Measurements from ENCODE around the gene YTHDC2.
"Not testable (repeated sequence)": the region's sequence is repeated elsewhere in the genome, so short reads cannot be mapped to it uniquely, and the experiment has no call there.

YTHDC2 gene

DNA sequence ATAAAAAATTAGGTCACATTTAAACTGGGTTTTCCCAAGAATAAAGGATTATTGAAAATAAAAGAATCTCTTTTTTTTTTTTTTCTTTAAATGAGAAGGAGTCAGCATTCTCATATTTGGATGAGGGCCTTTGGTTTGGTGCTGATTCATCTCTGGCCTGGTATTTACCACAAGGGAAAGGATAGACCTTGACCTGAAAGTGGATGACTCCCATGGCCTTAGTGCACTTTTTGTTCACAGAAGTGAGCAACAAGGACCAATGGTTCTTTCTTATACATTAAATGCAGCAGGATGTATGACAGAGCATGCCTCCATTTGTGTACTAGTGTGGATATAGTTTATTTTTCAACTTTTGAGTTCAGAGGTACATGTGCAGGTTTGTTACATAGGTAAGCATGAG lies 6.9 kb downstream of the YTHDC2 start:
- peak; percentile 14 for DNase-seq (ENCODE audit: low read depth)

DNA sequence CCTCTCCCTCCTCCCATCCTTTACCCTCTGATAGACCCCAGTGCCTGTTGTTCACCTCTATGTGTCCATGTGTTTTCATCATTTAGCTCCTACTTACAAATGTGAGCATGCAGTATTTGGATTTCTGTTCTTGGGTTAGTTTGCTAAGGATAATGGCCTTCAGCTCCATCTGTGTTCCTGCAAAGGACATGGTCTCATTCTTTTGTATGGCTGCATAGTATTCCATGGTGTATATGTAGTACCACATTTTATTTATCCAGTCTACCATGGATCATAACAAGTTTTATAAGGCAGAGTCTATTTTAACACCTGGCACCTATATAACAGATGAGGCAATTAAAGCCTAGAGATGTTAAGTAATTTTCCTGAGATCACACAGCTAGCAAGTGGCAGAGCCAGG lies 7.4 kb downstream of the YTHDC2 start:
- no peak for DNase-seq (ENCODE audit: low read depth)

DNA sequence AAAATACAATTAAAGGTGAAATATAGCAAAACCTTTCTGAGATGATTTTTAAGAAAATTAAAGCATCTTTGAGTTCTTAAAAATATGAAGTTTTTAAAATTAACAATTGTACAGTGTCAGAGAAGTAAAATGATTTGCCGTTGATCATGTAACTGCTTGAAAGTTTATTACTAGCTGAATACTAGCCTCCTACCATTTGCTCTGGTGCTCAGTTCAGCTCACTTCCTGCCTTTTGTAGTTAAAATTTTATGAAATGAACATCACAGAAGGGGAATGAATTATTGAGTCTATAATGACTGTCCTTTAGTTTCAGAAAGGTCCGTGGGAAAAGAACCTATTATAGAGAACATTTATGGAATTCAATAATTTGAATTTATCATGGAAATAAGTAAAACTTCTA lies 9.7 kb downstream of the YTHDC2 start:
- no peak for DNase-seq (ENCODE audit: low read depth)

DNA sequence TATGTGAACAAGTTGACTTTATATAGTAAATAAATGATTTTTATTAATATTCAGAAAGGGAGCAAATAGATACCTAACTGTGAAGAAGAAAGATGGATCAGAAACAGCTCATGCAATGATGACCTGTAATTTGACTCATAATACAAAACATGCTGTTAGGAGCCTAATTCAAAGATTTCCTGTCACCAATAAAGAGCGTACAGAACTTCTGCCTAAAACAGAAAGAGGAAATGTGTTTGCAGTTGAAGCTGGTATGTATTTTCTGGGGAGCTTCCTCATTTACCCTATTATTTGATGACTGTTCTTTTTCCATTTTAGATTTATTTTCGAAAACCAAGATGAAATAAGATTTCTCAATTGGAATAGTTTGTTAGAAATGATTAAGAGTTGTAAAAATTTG lies 11.4 kb downstream of the YTHDC2 start:
- DNase-seq (ENCODE audit: low read depth), result no peak

GRCh38 chr5:113526421-113526820 lies 12.9 kb downstream of the YTHDC2 start:
- DNase-seq (ENCODE audit: low read depth), result no peak

- DNase-seq (ENCODE audit: low read depth), result no peak
These were observed 14.3 kb downstream of the YTHDC2 start for GRCh38 chr5:113527746-113528145.

GRCh38 chr5:113531481-113532159 lies 18.1 kb downstream of the YTHDC2 start:
- DNase-seq (ENCODE audit: low read depth), result no peak

GRCh38 chr5:113538313-113538712 lies 24.8 kb downstream of the YTHDC2 start:
- DNase-seq (ENCODE audit: low read depth), result no peak

DNA sequence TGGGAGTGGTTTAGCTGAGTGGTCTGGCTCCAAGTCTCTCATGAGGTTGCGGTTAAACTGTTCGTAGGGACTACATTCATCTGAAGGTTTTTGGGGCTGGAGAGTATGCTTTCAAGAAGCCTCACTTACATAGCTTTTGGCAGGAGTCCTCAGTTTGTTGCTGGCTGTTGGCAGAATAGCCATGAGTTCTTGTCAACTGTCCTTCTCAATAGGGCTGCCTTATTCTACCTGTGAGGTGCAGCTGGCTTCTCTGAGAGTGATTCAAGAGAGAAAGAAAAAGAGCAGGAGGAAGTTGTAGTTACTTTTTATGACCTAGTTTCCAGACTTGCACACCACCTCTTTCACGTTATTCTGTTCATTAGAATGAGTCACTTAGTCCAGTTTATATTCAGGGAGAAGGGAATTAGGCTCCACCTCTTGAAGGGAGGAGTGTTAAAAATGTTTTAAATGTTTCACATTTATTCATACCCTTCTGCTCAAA lies 33.2 kb downstream of the YTHDC2 start:
- DNase-seq (ENCODE audit: low read depth), result peak; percentile 20

DNA sequence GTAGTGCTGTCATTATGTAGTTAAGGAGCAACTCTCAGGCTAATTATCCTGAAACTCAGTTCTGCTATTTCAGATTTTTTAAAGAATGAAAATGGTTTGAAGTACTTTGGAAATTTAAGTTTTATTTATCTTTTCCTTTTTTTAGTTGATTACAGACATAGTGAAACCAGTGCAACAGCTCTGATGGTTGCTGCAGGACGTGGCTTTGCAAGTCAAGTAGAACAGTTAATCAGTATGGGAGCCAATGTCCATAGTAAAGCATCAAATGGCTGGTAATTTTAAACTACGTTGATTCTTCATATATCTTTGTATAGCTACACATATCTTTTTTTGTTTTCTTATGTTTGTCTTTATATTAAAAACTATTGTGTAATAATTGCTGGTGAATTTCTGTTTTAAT lies 34.9 kb downstream of the YTHDC2 start:
- no peak for DNase-seq (ENCODE audit: low read depth)

GRCh38 chr5:113552137-113552536 lies 38.6 kb downstream of the YTHDC2 start:
- no peak for DNase-seq (ENCODE audit: low read depth)

- no peak for DNase-seq (ENCODE audit: low read depth)
These were observed 39.1 kb downstream of the YTHDC2 start for GRCh38 chr5:113552620-113553019.

- no peak for DNase-seq (ENCODE audit: low read depth)
These were observed 49.4 kb downstream of the YTHDC2 start for GRCh38 chr5:113562828-113563400.

DNA sequence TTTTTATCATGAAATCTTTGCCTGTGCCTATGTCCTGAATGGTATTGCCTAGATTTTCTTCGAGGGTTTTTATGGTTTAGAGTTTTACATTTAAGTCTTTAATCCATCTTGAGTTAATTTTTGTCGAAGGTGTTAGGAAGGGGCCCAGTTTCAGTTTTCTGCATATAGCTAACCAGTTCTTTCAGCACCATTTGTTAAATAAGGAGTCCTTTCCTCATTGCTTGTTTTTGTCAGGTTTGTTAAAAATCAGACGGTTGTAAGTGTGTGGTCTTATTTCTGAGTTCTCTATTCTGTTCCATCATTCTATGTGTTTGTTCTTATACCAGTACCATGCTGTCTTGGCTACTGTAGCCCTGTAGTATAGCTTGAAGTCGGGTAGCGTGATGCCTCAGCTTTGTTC lies 55.9 kb downstream of the YTHDC2 start:
- no peak for DNase-seq (ENCODE audit: low read depth)

GRCh38 chr5:113572716-113573115 lies 59.2 kb downstream of the YTHDC2 start:
- no peak for DNase-seq (ENCODE audit: low read depth)

- DNase-seq (ENCODE audit: low read depth), result peak; percentile 57
These were observed 60.9 kb downstream of the YTHDC2 start for GRCh38 chr5:113574417-113574816.

DNA sequence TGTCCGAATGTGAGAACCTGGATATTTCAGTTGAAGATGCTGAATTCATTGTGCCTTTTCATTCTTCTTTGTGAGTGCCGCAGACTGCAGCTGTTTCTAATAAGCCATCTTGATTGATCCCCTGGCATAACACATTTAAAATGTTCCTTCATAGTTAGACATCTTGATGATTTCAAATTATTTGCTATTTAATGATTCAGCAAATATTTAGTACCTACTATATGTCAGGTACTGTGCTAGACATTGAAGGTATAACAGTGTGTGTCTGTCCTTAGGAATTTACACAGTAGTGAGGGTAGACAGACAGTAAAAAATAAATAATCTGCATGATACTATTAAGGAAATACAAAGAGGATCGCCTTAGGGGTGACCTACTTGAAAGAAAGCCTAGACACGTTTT lies 61.6 kb downstream of the YTHDC2 start:
- DNase-seq (ENCODE audit: low read depth), result no peak

DNA sequence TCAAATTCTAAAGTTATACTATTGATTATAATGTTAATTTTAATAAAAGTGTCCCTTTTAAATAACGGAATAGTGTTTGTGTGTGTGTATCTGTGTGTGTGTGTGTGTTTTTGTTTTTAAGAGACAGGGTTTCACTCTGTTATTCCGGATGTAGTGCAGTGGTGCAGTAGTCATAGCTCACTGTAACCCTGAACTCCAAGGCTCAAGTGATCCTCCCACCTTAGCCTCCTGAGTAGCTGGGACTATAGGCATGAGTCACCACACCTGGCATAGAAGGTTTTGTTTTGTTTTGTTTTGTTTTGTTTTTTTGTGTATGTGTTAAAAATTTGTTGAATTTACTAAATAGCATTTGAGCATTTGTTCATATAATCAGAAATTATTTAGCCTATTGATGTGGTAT lies 64.6 kb downstream of the YTHDC2 start:
- no peak for DNase-seq (ENCODE audit: low read depth)

GRCh38 chr5:113581388-113581787 lies 67.9 kb downstream of the YTHDC2 start:
- DNase-seq (ENCODE audit: low read depth), result no peak

- DNase-seq (ENCODE audit: low read depth), result no peak
These were observed 84.7 kb downstream of the YTHDC2 start for GRCh38 chr5:113598150-113598549.

DNA sequence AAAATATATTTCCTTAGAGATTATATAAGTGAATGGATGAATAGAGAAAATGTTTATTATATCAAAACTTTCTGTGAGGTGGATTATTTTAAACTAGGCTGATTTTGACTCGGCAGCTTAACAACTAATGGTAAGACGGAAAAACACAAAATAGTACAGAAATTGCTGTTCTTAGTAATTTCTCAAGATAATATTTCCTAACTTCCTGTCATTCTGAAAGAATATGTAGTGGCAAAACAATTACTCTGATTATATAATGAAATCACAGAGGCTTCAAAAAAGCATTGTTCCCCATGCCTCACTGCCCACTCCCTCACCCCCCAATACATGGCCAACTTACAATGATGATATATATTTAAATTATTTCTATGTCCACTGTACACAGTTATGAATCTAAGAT lies 85.4 kb downstream of the YTHDC2 start:
- DNase-seq (ENCODE audit: low read depth), result no peak

DNA sequence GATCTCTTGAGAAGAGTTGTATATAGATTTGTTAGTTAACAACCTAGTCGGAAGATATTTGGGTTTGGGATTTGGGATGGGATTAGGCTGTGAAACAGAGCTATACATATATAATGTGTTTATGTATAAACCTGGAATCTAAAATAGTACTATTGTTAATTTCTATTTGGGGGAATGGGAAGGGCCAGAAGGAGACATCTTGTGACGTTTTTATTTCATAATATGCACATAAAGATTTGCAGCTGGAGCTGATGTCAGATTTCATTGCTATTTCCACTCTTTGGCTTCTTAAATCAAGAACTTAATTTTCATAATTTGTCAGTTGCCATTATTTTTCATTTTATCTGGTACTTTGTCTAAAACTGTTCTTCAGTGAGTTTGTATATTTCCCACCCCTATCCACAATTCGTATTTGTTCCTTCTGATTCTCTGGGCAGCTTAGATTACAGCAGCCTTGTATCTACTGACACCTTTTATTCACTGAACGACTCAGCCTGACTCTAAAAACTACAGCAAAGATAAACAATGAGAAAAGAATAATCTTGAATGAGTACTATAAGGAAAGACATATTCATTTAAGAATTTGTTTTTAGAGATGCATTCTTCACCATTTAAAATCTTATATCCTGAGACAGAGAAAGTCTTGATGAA lies 86.9 kb downstream of the YTHDC2 start:
- no peak for DNase-seq (ENCODE audit: low read depth)

- DNase-seq (ENCODE audit: low read depth), result no peak
These were observed 87.9 kb downstream of the YTHDC2 start for GRCh38 chr5:113601423-113601822.

DNA sequence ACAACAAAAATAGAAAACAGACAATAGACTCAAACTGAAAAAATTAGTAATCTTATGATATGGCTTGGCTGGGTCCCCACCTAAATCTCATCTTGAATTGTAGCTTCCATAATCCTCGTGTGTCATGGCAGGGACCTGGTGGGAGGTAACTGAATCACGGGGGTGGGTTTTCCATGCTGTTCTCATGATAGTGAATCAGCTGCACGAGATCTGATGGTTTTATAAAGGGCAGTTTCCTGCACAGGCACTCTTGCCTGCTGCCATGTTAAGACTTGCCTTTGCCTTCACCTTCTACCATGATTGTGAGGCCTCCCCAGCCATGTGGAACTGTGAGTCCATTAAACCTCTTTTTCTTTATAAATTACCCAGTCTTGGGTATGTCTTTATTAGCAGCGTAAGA lies 89.8 kb downstream of the YTHDC2 start:
- not testable (repeated sequence) for DNase-seq (ENCODE audit: low read depth)
